Activated T-cell treated with anti-CD3 and anti-CD28 coated beads, Interleukin-2, amount 50 U/mL, for 48 hours (primary cell): Measurements from ENCODE around the gene SCO2.

Source experiments
- DNase-seq, 2 experiments: peaks; one replicate each; pipeline ENCODE4 v3.0.0-alpha.2; 2020

Gene SCO2

GRCh38 chr22:50525104-50525857 lies at the start of gene SCO2:
Gene SCO2 (minus strand): TSS chr22:50525598. CDS start chr22:50524411, 1,187 bp downstream.
- peak; percentile 97 to 98 for DNase-seq

GRCh38 chr22:50574383-50574755 lies 49.0 kb upstream of the SCO2 start:
- no peak for DNase-seq

- no peak for DNase-seq
These were observed 48.3 kb upstream of the SCO2 start for GRCh38 chr22:50573491-50574382.

- DNase-seq = no peak
These were observed 47.6 kb upstream of the SCO2 start for GRCh38 chr22:50572965-50573364.

GRCh38 chr22:50571264-50572175 lies 46.1 kb upstream of the SCO2 start:
- DNase-seq = no peak

- DNase-seq = no peak
These were observed 45.5 kb upstream of the SCO2 start for GRCh38 chr22:50570861-50571260.

GRCh38 chr22:50569896-50570535 lies 44.6 kb upstream of the SCO2 start:
- no peak for DNase-seq

- no peak for DNase-seq
These were observed 43.7 kb upstream of the SCO2 start for GRCh38 chr22:50569041-50569459.

GRCh38 chr22:50568626-50569025 lies 43.2 kb upstream of the SCO2 start:
- DNase-seq = no peak

GRCh38 chr22:50567721-50568252 lies 42.4 kb upstream of the SCO2 start:
- DNase-seq = no peak

GRCh38 chr22:50564289-50564688 lies 38.9 kb upstream of the SCO2 start:
- DNase-seq = no peak

GRCh38 chr22:50563413-50564160 lies 38.2 kb upstream of the SCO2 start:
- no peak for DNase-seq

- peak; percentile 99 to 100 for DNase-seq
These were observed 37.4 kb upstream of the SCO2 start, which contains the start of gene SYCE3 for GRCh38 chr22:50562523-50563412. Gene SYCE3 (minus strand): TSS chr22:50562919. CDS start chr22:50556405, 6,514 bp downstream.

GRCh38 chr22:50561401-50562358 lies 36.3 kb upstream of the SCO2 start:
- no peak for DNase-seq

GRCh38 chr22:50560034-50560433 lies 34.6 kb upstream of the SCO2 start:
- DNase-seq = no peak

GRCh38 chr22:50556703-50557102 lies 31.3 kb upstream of the SCO2 start:
- DNase-seq = no peak

GRCh38 chr22:50553310-50553709 lies 27.9 kb upstream of the SCO2 start:
- no peak for DNase-seq

GRCh38 chr22:50551160-50551752 lies 25.9 kb upstream of the SCO2 start:
- no peak for DNase-seq
